ENCODE data around the gene NAP1L5. TPM values are rescaled to one million over a fixed set of nuclear protein-coding genes. Genes with fewer than 3 reads are reported as not detected.

Gene NAP1L5
- total RNA-seq, 1 experiment from 2014 or later, result 1.3 TPM

GRCh38 chr4:88731381-88731780 lies 33.8 kb upstream of the NAP1L5 start:
- no peaks in the 10 kb centered on the region; the same call in none of the 2 replicates for H3K36me3 ChIP-seq (replicated peaks; ENCODE audit: control insufficient read depth, insufficient read depth, low read length)
- no peaks in the 10 kb centered on the region for H3K27me3 ChIP-seq (ENCODE audit: control insufficient read depth, insufficient read depth, low read length)
- H3K4me3 ChIP-seq (ENCODE audit: insufficient read depth, low read depth, low read length), result no peak overlapping the region
- no peak for DNase-seq

DNA sequence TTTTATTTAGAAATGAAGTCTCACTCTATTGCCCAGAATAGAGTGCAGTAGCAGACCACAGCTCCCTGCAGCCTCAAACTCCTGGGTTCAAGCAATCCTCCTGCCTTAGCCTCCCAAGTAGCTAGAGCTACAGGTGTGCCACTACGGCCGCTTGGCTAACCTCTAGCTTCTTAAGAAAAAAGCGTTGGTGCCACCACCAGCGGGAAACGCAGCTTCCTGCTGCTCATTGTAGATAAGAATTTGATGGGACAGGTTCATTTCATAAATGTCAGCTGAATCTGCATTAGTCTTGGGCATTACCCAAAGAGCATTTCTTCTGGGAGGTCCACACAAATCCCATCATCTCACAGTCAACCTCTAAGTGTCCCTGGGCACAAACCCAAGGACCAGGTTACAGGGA lies 33.2 kb upstream of the NAP1L5 start:
- Histone ChIP-seq H3K27me3 (ENCODE audit: control insufficient read depth, insufficient read depth, low read length) (no peaks in the 10 kb centered on the region), H3K36me3 (replicated peaks; ENCODE audit: control insufficient read depth, insufficient read depth, low read length) (no peaks in the 10 kb centered on the region; the same call in none of the 2 replicates), H3K4me3 (ENCODE audit: insufficient read depth, low read depth, low read length) (no peak overlapping the region)
- DNase-seq, result no peak

DNA sequence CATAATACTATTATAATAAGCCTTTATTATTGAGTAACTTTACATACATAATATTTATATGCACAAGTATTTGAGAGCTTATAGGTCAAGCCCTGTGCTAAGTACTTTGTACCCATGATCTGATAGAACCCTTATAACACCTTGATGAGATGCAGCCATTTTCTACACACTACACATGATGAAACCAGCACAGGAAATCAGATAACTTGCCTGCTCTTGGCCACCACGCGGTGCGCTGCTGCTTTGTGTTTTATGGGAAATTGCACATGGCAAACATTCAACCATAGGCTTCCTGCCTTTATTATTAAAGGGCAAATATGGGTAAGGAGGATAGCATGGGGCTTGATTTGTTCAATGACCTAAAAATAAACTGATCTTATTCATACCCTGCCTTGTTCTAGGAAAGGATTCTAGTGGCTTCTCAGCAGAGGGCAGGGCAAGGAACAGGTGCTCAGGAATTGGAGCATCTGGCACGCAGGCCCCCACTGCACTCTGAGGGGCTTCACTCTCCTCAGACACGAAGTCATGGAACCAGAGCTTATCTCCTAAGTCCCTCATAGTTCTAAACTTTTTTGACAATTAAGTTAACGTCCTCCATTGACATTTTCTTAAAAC lies 31.6 kb upstream of the NAP1L5 start:
- Histone ChIP-seq H3K4me3 (ENCODE audit: insufficient read depth, low read depth, low read length) (no peak overlapping the region), H3K27me3 (ENCODE audit: control insufficient read depth, insufficient read depth, low read length) (no peaks in the 10 kb centered on the region), H3K36me3 (replicated peaks; ENCODE audit: control insufficient read depth, insufficient read depth, low read length) (no peaks in the 10 kb centered on the region; the same call in 1 of the 2 replicates)
- DNase-seq, result no peak

- no peak for DNase-seq
- Histone ChIP-seq H3K27me3 (ENCODE audit: control insufficient read depth, insufficient read depth, low read length) (no peaks in the 10 kb centered on the region), H3K36me3 (replicated peaks; ENCODE audit: control insufficient read depth, insufficient read depth, low read length) (no peaks in the 10 kb centered on the region; the same call in 1 of the 2 replicates)
Measured at GRCh38 chr4:88728146-88728545, 30.5 kb upstream of the NAP1L5 start.

DNA sequence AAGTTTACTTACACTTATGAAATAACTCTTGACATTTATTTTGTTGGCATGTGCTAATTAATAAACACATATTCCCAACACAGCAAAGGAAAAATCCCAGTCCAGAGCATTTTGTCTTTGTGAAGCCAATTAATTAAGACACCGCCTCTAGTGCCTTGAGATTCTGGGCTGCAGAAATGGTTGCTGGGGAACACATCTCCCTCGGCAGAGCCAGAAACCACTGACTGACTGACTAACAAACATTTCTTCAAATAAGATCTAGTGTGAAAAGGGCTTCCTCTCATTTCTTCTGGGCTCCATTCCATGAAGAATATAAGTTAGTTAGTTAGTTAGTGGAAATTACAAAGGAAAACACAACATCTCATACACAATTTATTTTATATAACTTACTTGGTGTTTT lies 28.4 kb upstream of the NAP1L5 start:
- no peak for DNase-seq
- Histone ChIP-seq H3K27me3 (ENCODE audit: control insufficient read depth, insufficient read depth, low read length) (no peaks in the 10 kb centered on the region), H3K36me3 (replicated peaks; ENCODE audit: control insufficient read depth, insufficient read depth, low read length) (no peaks in the 10 kb centered on the region; the same call in 1 of the 2 replicates), H3K4me3 (ENCODE audit: insufficient read depth, low read depth, low read length) (no peak overlapping the region)

More at GRCh38 chr4:88728146-88728545, 30.5 kb upstream of the NAP1L5 start:
- H3K4me3 ChIP-seq (ENCODE audit: insufficient read depth, low read depth, low read length), result no peak overlapping the region

DNA sequence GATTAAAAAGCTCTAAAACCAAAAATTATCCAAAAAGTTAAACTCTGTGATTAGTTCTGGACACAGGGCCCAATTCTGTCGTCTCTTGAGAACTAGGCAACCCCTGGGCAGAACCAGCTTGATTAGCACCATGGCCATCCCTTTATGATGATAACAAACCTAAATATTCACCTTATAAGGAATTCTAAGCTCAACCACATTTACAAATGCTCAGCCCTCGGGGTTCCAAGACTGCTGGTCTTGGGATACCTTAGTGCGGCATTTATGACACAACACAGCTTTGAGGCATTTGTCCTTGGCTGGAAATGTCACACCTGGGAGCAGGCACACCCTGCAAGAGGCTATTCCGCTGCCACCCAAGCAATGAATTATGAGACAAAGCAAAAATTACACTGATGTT lies 27.5 kb upstream of the NAP1L5 start:
- no peak for DNase-seq
- Histone ChIP-seq H3K27me3 (ENCODE audit: control insufficient read depth, insufficient read depth, low read length) (no peaks in the 10 kb centered on the region), H3K4me3 (ENCODE audit: insufficient read depth, low read depth, low read length) (no peak overlapping the region), H3K36me3 (replicated peaks; ENCODE audit: control insufficient read depth, insufficient read depth, low read length) (no peaks in the 10 kb centered on the region)

DNA sequence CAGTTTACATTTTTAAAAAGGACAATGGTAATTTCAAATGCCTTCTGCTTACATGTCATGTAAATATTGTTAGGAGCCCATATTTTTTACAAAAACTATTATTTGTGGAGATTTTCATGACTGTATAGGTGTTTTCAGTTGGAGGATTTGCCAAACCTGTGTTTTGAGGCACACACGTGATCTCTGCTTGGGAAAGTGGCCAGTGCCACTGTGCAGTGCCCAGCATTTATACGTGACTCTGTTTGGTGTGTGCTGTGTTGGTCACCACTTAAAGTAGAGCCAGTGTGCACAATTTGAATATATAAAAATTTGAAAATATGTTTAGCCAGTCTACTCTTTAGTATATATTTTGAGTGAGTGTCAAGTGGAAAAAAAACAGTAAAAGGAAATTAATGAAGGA lies 26.8 kb upstream of the NAP1L5 start:
- H3K4me3 ChIP-seq (ENCODE audit: insufficient read depth, low read depth, low read length), result no peak overlapping the region
- no peaks in the 10 kb centered on the region for H3K27me3 ChIP-seq (ENCODE audit: control insufficient read depth, insufficient read depth, low read length)
- DNase-seq, result no peak
- H3K36me3 ChIP-seq (replicated peaks; ENCODE audit: control insufficient read depth, insufficient read depth, low read length), result no peaks in the 10 kb centered on the region

GRCh38 chr4:88722828-88723227 lies 25.2 kb upstream of the NAP1L5 start:
- DNase-seq, result no peak
- Histone ChIP-seq H3K4me3 (ENCODE audit: insufficient read depth, low read depth, low read length) (no peak overlapping the region), H3K36me3 (replicated peaks; ENCODE audit: control insufficient read depth, insufficient read depth, low read length) (no peaks in the 10 kb centered on the region), H3K27me3 (ENCODE audit: control insufficient read depth, insufficient read depth, low read length) (no peaks in the 10 kb centered on the region)

- no peaks in the 10 kb centered on the region for H3K36me3 ChIP-seq (replicated peaks; ENCODE audit: control insufficient read depth, insufficient read depth, low read length)
- no peaks in the 10 kb centered on the region for H3K27me3 ChIP-seq (ENCODE audit: control insufficient read depth, insufficient read depth, low read length)
- H3K4me3 ChIP-seq (ENCODE audit: insufficient read depth, low read depth, low read length), result no peak overlapping the region
- no peak for DNase-seq
Measured at GRCh38 chr4:88722276-88722780, 24.7 kb upstream of the NAP1L5 start.

DNA sequence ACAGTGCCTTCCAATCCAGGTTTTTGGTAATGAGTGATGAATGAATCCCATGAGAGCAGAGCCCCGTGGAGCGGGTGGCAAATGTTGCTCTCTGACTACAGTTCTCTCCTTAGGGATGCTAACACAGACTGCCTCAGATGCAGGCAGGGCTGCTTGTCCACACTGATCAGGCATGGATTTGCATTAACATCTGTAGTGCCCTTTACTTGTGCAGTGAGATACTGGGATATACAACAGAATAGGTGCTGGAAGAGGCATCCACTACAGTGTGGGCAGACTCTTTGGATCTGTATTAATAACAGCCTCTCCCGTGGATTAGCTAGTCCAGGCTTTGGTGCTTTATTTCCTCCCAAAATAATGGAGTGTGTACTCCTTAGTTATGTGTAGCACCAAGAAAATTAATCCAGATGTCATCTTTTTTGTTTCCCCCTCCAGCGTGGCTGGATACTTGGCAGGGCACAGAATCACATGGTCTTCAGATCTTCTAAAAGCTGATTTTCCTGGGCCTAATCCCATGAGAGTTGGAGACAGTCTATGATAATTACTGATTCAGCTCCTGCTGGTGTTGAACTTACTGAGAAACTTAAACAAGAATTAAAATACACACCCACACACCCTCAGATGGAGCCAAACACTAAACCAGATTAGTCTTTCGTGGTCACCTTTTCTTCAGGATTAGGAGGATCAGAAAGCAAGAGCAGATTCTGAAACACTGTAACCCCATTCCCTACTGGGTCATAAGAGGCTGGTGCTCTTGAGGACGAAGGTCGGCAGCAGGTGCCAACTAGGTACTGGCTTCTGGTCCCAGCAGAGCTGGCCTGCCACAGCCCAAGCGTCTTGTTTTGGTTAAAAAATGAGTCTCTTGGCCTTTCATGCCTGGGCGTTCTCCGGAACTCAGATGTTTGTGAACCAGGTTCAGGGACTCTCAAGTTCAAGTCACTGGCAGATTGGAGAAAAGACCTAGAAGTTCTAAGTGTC lies 23.1 kb upstream of the NAP1L5 start:
- no peaks in the 10 kb centered on the region for H3K27me3 ChIP-seq (ENCODE audit: control insufficient read depth, insufficient read depth, low read length)
- no peak overlapping the region for H3K4me3 ChIP-seq (ENCODE audit: insufficient read depth, low read depth, low read length)
- no peaks in the 10 kb centered on the region for H3K36me3 ChIP-seq (replicated peaks; ENCODE audit: control insufficient read depth, insufficient read depth, low read length)
- no peak for DNase-seq

- no peak overlapping the region for H3K4me3 ChIP-seq (ENCODE audit: insufficient read depth, low read depth, low read length)
- DNase-seq, result no peak
- H3K36me3 ChIP-seq (replicated peaks; ENCODE audit: control insufficient read depth, insufficient read depth, low read length), result no peaks in the 10 kb centered on the region
- no peaks in the 10 kb centered on the region for H3K27me3 ChIP-seq (ENCODE audit: control insufficient read depth, insufficient read depth, low read length)
Measured at GRCh38 chr4:88719381-88719780, 21.8 kb upstream of the NAP1L5 start.

GRCh38 chr4:88718098-88718497 lies 20.5 kb upstream of the NAP1L5 start:
- H3K27me3 ChIP-seq (ENCODE audit: control insufficient read depth, insufficient read depth, low read length), result no peaks in the 10 kb centered on the region
- H3K4me3 ChIP-seq (ENCODE audit: insufficient read depth, low read depth, low read length), result no peak overlapping the region
- DNase-seq, result no peak
- H3K36me3 ChIP-seq (replicated peaks; ENCODE audit: control insufficient read depth, insufficient read depth, low read length), result no peaks in the 10 kb centered on the region

DNA sequence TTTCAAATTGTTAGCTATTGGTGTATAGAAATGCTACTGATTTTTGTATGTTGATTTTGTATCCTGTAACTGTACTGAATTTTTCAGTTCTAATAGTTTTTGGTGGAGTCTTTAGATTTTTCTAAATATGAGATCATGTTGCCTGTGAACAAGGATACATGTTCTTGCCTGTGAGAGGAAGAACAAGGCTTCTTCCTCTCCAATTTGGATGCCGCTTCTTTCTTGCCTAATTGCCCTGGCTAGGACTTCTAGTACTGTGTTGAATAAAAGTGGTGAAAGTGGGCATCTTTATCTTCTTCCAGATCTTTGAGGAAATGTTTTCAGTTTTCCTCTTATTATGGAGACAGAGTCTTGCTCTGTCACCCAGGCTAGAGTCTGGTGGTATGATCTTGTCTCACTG lies 16.2 kb upstream of the NAP1L5 start:
- H3K36me3 ChIP-seq (replicated peaks; ENCODE audit: control insufficient read depth, insufficient read depth, low read length), result no peaks in the 10 kb centered on the region
- DNase-seq, result no peak
- no peak overlapping the region for H3K4me3 ChIP-seq (ENCODE audit: insufficient read depth, low read depth, low read length)
- no peaks in the 10 kb centered on the region for H3K27me3 ChIP-seq (ENCODE audit: control insufficient read depth, insufficient read depth, low read length)

DNA sequence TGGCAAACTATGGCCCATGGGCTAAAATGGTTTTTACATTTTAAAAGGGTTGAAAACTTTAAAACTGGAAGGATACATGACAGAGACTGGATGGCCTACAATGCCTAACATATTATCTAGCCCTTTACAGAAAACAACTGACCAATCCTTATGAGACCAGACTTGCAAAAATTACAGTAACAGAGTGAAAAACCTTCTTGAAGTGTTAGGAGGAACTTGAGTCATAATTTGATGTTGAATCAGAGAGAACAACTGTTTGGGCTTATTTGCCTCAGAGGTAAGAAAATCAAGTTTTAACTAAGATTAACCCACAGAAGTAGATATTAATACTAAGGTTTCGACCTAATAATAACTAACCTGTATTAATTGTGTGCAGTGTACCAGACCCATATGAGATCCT lies 12.4 kb upstream of the NAP1L5 start:
- Histone ChIP-seq H3K4me3 (ENCODE audit: insufficient read depth, low read depth, low read length) (no peak overlapping the region), H3K36me3 (replicated peaks; ENCODE audit: control insufficient read depth, insufficient read depth, low read length) (no peaks in the 10 kb centered on the region), H3K27me3 (ENCODE audit: control insufficient read depth, insufficient read depth, low read length) (no peaks in the 10 kb centered on the region)
- no peak for DNase-seq

- Histone ChIP-seq H3K36me3 (replicated peaks; ENCODE audit: control insufficient read depth, insufficient read depth, low read length) (no peaks in the 10 kb centered on the region), H3K4me3 (ENCODE audit: insufficient read depth, low read depth, low read length) (no peak overlapping the region), H3K27me3 (ENCODE audit: control insufficient read depth, insufficient read depth, low read length) (no peaks in the 10 kb centered on the region)
- DNase-seq, result peak; percentile 33
Measured at GRCh38 chr4:88706574-88706973, 8.9 kb upstream of the NAP1L5 start.
